OCI-LY1 (cell line): ENCODE results near the gene SFI1.

Source experiments
- H2AFZ ChIP-seq: fragments of 200-600 bp; sonication (generic), shearing (Covaris generic); 2 replicates; pipeline ENCODE4 v1.6.0; 2014; ENCODE audit warnings: antibody characterized with exemption, mild to moderate bottlenecking, low read length
- H3F3A ChIP-seq: fragments of 200-600 bp; sonication (generic), shearing (Covaris generic); 2 replicates; pipeline ENCODE4 v1.6.0; 2014; ENCODE audit warnings: mild to moderate bottlenecking, antibody characterized with exemption, low read length, moderate library complexity; ENCODE audit not compliant: insufficient read depth
- H3K27ac ChIP-seq: fragments of 200-600 bp; sonication (generic); 2 replicates; pipeline ENCODE4 v1.5.1; 2014; ENCODE audit warnings: low read length, mixed run types, mild to moderate bottlenecking, low read depth; ENCODE audit not compliant: poor library complexity, severe bottlenecking
- H3K27me3 ChIP-seq: fragments of 200-600 bp; sonication (generic); 2 replicates; pipeline ENCODE4 v1.6.0; 2014; ENCODE audit warnings: antibody characterized with exemption, mild to moderate bottlenecking, low read length, moderate library complexity; ENCODE audit not compliant: insufficient read depth
- H3K36me3 ChIP-seq: fragments of 200-600 bp; sonication (generic); 2 replicates; pipeline ENCODE4 v1.6.1; 2014; ENCODE audit warnings: mild to moderate bottlenecking, antibody characterized with exemption, low read length, moderate library complexity, mixed read lengths; ENCODE audit not compliant: insufficient read depth
- H3K4me1 ChIP-seq: fragments of 200-600 bp; sonication (generic); 2 replicates; pipeline ENCODE4 v1.5.1; 2014; ENCODE audit warnings: mild to moderate bottlenecking, low read length, moderate library complexity; ENCODE audit not compliant: insufficient read depth, severe bottlenecking
- H3K4me2 ChIP-seq: fragments of 200-600 bp; sonication (generic), shearing (Covaris generic); 2 replicates; pipeline ENCODE4 v1.6.1; 2014; ENCODE audit warnings: low read length
- H3K4me3 ChIP-seq: fragments of 200-600 bp; sonication (generic); 2 replicates; pipeline ENCODE4 v1.5.1; 2014; ENCODE audit warnings: low read length, low read depth, mild to moderate bottlenecking, mixed read lengths; ENCODE audit not compliant: poor library complexity, severe bottlenecking
- H3K79me2 ChIP-seq: fragments of 200-600 bp; shearing (Covaris generic); 2 replicates; pipeline ENCODE4 v1.6.1; 2016; ENCODE audit warnings: mixed run types, low read length, mixed read lengths; ENCODE audit not compliant: insufficient read depth
- H3K9ac ChIP-seq: fragments of 200-600 bp; sonication (generic), shearing (Covaris generic); 2 replicates; pipeline ENCODE4 v1.6.1; 2014; ENCODE audit warnings: mild to moderate bottlenecking, low read length, mixed read lengths
- H3K9me2 ChIP-seq: fragments of 200-600 bp; sonication (generic), shearing (Covaris generic); 2 replicates; pipeline ENCODE4 v1.6.1; 2014; ENCODE audit warnings: low read depth, mild to moderate bottlenecking, low read length, mixed read lengths
- H3K9me3 ChIP-seq: fragments of 200-600 bp; shearing (Covaris generic); 2 replicates; pipeline ENCODE4 v1.6.1; 2014; ENCODE audit warnings: low read length, mixed read lengths
- H4K20me1 ChIP-seq: fragments of 200-600 bp; sonication (generic), shearing (Covaris generic); 2 replicates; pipeline ENCODE4 v1.6.0; 2016; ENCODE audit warnings: mild to moderate bottlenecking, low read length; ENCODE audit not compliant: insufficient read depth
- CTCF ChIP-seq: fragments of 200-600 bp; sonication (generic), shearing (Covaris generic); IDR thresholded peaks from 2 replicates; pipeline ENCODE4 v1.5.1; 2017; ENCODE audit warnings: mild to moderate bottlenecking, antibody characterized with exemption, low read length, moderate library complexity, mixed read lengths
- EZH2 ChIP-seq: fragments of 200-600 bp; sonication (generic), shearing (Covaris generic); IDR thresholded peaks from 2 replicates; pipeline ENCODE4 v1.8.0; 2017; ENCODE audit warnings: borderline replicate concordance, mixed run types, mild to moderate bottlenecking, antibody characterized with exemption, low read length, moderate library complexity, mixed read lengths

SFI1 gene

DNA sequence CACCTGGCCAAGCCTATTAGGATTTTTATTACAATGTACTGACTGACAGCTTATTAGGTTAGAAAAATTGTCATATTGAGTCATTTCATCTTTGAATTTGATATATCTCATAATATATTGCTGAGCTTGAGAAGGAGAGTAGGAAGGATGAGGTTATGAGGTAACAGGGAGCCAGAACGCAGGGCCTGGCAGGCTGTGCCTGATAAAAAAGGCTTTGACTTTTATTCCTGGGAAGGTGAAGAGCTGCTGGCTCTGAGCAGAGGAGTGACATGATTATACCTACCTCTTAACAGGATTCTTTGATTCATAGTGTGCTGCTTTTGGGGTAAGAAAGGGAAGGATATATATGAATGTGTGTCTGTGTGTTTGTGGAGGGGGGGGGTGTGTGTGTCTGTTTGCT, 70.9 kb downstream of the SFI1 start:
- no peak overlapping the region for H3K4me2 ChIP-seq
- H3K36me3 ChIP-seq: peaks cover 41% of the 10 kb centered on the region
- H3K27ac ChIP-seq: no peak overlapping the region
- no peaks in the 10 kb centered on the region for H4K20me1 ChIP-seq
- no peaks in the 10 kb centered on the region for H3K9me3 ChIP-seq
- H3K9me2 ChIP-seq: no peaks in the 10 kb centered on the region
- H3K79me2 ChIP-seq: no peaks in the 10 kb centered on the region
- TF ChIP-seq CTCF (no peak), EZH2 (no peak)
- H3F3A ChIP-seq: no peaks in the 10 kb centered on the region
- no peak overlapping the region for H3K9ac ChIP-seq
- no peak overlapping the region for H3K4me3 ChIP-seq
- no peak overlapping the region for H2AFZ ChIP-seq
- no peaks in the 10 kb centered on the region for H3K27me3 ChIP-seq
- no peaks in the 10 kb centered on the region for H3K4me1 ChIP-seq

GRCh38 chr22:31567702-31568101, 71.4 kb downstream of the SFI1 start:
- Histone ChIP-seq H3K9me3 (no peaks in the 10 kb centered on the region), H3K27me3 (no peaks in the 10 kb centered on the region), H3K27ac (no peak overlapping the region), H3K9me2 (no peaks in the 10 kb centered on the region), H3K4me2 (no peak overlapping the region), H3K4me3 (no peak overlapping the region), H3K79me2 (no peaks in the 10 kb centered on the region), H3F3A (no peaks in the 10 kb centered on the region), H3K9ac (no peak overlapping the region), H2AFZ (no peak overlapping the region), H3K36me3 (peaks cover 39% of the 10 kb centered on the region), H3K4me1 (no peaks in the 10 kb centered on the region), H4K20me1 (no peaks in the 10 kb centered on the region)
- TF ChIP-seq CTCF (no peak), EZH2 (no peak)

- Histone ChIP-seq H3K4me2 (no peak overlapping the region), H3K9ac (no peak overlapping the region), H3F3A (no peaks in the 10 kb centered on the region), H3K9me3 (no peaks in the 10 kb centered on the region), H3K4me3 (no peak overlapping the region), H3K36me3 (peaks cover 44% of the 10 kb centered on the region), H3K9me2 (no peaks in the 10 kb centered on the region), H4K20me1 (no peaks in the 10 kb centered on the region), H3K79me2 (no peaks in the 10 kb centered on the region), H3K27me3 (no peaks in the 10 kb centered on the region), H3K27ac (no peak overlapping the region), H2AFZ (no peak overlapping the region), H3K4me1 (no peaks in the 10 kb centered on the region)
- TF ChIP-seq EZH2: no peak
- no peak for TF ChIP-seq CTCF
These were observed 72.8 kb downstream of the SFI1 start for GRCh38 chr22:31569126-31569525.
